Dedifferentiated amniotic fluid mesenchymal stem cell (primary cell): Measurements from ENCODE around the gene PDZD2.
A peak's percentile ranks its signal among the peaks of the same experiment; 100 is the strongest.
"Not testable (repeated sequence)": the region's sequence is repeated elsewhere in the genome, so short reads cannot be mapped to it uniquely, and the experiment has no call there.

ENCODE experiments used
- DNase-seq: peaks from one replicate; pipeline ENCODE4 v3.0.0-alpha.2; 2016; ENCODE audit errors: extremely low spot score

PDZD2 gene

GRCh38 chr5:31768784-31769183 lies 129.9 kb downstream of the PDZD2 start:
- DNase-seq: no peak

GRCh38 chr5:31769530-31769929 lies 130.6 kb downstream of the PDZD2 start:
- DNase-seq: no peak

- DNase-seq: no peak
Measured at GRCh38 chr5:31770132-31770720, 131.3 kb downstream of the PDZD2 start.

GRCh38 chr5:31770998-31771397 lies 132.1 kb downstream of the PDZD2 start:
- no peak for DNase-seq

GRCh38 chr5:31771500-31771899 lies 132.6 kb downstream of the PDZD2 start:
- no peak for DNase-seq

GRCh38 chr5:31776294-31776693 lies 137.4 kb downstream of the PDZD2 start:
- DNase-seq: not testable (repeated sequence)

GRCh38 chr5:31776976-31777651 lies 138.2 kb downstream of the PDZD2 start:
- no peak for DNase-seq

- DNase-seq: no peak
Measured at GRCh38 chr5:31781772-31782171, 142.8 kb downstream of the PDZD2 start.

- no peak for DNase-seq
Measured at GRCh38 chr5:31783086-31783645, 144.2 kb downstream of the PDZD2 start.

GRCh38 chr5:31783731-31784130 lies 144.8 kb downstream of the PDZD2 start:
- DNase-seq: no peak

- DNase-seq: no peak
Measured at GRCh38 chr5:31786090-31786631, 147.2 kb downstream of the PDZD2 start.

GRCh38 chr5:31794009-31794408 lies 155.1 kb downstream of the PDZD2 start:
- DNase-seq: no peak

GRCh38 chr5:31798168-31798567 lies 159.2 kb downstream of the PDZD2 start:
- DNase-seq: no peak

- no peak for DNase-seq
Measured at GRCh38 chr5:31800351-31800750, 161.4 kb downstream of the PDZD2 start.

- DNase-seq: no peak
Measured at GRCh38 chr5:31805785-31806400, 167.0 kb downstream of the PDZD2 start.

- DNase-seq: no peak
Measured at GRCh38 chr5:31806561-31806960, 167.6 kb downstream of the PDZD2 start.

GRCh38 chr5:31807789-31808540 lies 169.0 kb downstream of the PDZD2 start:
- DNase-seq: no peak

GRCh38 chr5:31809050-31809870 lies 170.3 kb downstream of the PDZD2 start:
- DNase-seq: peak; percentile 70

- peak; percentile 78 for DNase-seq
Measured at GRCh38 chr5:31811210-31811609, 172.3 kb downstream of the PDZD2 start.

GRCh38 chr5:31815376-31815775 lies 176.4 kb downstream of the PDZD2 start:
- DNase-seq: no peak

- no peak for DNase-seq
Measured at GRCh38 chr5:31819926-31820516, 181.1 kb downstream of the PDZD2 start.
